ENCODE data around the gene ATG2B.
A peak's percentile ranks its signal among the peaks of the same experiment; 100 is the strongest.
"Not testable (repeated sequence)": the region's sequence is repeated elsewhere in the genome, so short reads cannot be mapped to it uniquely, and the experiment has no call there.

Gene ATG2B

DNA sequence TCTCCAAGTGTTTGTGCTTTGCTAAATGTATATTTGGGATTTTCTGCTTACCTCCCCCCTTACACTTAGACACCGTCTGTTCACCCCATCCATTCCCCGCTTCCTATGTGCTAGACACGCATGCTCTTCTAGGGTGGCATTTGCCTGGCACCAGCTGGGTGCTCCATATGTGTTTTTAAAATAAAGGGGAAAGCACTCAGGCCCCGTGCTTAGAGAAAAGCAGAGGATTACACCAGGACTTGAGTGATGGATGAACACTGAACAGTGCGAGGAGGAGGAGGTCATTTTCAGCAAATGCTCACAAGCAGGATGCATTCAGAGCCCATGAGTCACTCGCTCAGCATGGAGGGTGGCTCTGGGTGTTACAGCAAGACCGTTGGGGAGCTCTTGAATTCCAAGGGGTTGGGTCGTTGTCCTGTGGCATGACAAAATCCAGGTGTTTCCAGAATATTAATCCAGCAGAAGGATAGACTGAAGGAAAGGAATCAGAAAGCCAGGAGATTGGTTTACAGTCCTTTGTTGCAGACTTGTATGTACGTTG lies 110.1 kb downstream of the ATG2B start:
- DNase-seq (ENCODE audit: low read depth) = peak; percentile 73

- no peak for DNase-seq (ENCODE audit: low read depth)
Measured at GRCh38 chr14:96252323-96252998, 110.7 kb downstream of the ATG2B start.

DNA sequence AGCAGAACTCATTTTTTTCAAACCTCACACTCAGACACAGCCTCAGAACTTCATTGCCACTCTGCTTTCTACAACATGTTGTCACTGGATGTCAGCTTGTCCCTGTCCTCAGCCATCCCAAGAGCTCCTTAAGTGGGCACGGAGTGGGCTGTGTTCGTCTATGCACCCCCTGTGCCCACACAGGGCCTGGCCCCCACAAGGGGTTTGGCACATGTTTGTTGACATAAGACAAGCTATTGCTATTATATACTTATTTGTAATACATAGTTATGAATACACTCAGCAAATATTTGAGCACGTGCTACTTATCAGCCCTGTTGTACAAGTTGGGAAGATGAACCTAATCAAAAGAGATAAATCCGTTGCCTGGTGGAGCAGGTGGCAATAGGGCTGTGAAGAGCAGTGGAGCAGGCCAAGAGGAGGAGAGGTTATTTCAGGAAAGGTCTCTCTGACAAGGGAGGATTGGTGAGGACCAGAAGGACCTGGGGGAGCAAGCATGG lies 111.4 kb downstream of the ATG2B start:
- DNase-seq (ENCODE audit: low read depth) = no peak

DNA sequence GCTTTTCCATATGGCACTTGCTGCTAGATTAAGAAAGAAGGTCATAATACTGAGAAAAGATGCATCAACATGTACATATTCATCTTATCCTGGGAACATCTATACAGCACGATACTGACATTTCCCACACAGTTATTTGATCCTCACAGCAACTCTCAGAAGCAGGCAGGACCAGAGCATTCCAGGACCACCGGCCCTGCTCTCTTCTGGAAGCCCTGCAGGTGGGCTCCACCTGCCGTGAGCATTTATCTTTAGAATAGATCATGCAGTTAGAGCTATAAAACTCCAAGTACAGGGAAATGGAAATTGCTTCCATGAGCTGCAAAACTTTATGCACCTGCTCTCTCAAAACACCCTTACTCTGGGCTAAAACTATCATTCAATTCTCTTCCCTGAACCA lies 112.7 kb downstream of the ATG2B start:
- no peak for DNase-seq (ENCODE audit: low read depth)

DNA sequence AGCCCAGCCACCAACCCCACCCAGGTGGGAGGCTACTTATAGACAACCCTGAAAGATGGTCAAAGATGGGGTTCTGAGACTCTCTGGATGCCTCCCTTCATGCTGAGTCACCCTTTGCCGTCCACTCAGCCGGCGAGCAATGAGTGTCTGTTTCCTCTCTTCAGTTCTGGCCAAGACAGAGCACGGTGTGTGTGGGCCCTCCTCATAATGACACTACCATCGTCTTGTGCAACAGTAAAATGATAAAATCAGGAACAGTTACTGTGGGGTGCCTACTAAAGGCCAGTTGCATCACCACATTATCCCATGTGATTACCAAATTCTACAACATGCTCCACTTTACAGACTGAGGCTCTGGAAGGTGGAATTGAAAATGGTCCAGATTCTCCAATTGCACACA lies 114.1 kb downstream of the ATG2B start:
- peak; percentile 77 for DNase-seq (ENCODE audit: low read depth)

GRCh38 chr14:96247031-96247430 lies 116.1 kb downstream of the ATG2B start:
- DNase-seq (ENCODE audit: low read depth) = no peak

- DNase-seq (ENCODE audit: low read depth) = peak; percentile 97
Measured at GRCh38 chr14:96246539-96246847, 116.6 kb downstream of the ATG2B start.

DNA sequence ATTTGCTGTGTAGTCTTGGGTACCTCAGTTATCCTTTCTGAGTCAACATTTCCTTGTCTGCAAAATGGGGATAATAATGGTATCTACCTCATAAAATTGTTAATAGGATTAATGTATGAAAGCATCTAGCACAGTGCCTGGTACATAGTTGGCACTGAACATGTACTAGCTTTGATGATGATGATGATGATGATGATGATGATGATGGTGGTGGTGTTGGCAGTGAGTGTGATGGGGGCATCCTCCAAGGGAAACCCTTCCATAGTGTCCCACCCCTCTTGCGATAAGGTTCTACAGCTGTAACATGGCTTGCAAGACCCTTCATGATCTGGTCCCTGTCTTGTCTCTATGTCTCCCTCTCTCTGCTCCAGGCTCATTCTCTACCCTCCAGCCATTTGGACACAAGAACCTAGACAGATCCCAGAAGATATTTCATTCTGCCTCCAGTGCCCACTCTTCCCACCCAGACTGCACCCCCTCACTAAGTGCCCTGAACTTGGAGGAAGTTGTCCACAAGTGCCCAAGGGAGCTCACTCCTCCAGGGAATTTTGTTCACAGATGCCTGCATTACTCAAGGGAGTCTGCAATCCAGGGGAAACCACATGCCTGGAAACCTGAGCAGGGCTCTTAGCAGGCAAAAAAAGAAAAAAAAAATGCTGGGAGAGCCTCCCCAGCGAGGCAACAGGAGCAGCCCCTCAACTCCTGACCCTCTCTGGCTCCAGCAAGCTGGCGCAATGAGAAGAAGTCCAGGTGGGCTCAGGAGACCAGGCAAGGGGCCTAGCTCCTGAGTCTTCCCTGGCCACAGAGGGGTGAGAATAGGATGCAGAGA lies 117.2 kb downstream of the ATG2B start:
- no peak for DNase-seq (ENCODE audit: low read depth)

DNA sequence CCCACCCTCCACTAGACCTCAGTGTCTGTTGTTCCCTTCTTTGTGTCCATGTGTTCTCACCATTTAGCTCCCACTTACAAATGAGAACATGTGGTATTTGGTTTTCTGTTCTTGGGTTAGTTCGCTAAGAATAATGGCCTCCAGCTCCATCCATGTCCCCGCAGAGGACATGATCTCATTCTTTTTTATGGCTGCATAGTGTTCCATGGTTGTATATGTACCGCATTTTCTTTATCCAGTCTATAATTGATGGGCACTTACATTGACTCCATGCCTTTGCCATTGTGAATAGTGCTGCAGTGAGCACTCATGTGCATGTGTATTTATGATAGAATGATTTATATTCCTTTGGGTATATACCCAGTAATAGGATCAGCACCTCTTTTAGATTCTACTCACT lies 118.1 kb downstream of the ATG2B start:
- not testable (repeated sequence) for DNase-seq (ENCODE audit: low read depth)

DNA sequence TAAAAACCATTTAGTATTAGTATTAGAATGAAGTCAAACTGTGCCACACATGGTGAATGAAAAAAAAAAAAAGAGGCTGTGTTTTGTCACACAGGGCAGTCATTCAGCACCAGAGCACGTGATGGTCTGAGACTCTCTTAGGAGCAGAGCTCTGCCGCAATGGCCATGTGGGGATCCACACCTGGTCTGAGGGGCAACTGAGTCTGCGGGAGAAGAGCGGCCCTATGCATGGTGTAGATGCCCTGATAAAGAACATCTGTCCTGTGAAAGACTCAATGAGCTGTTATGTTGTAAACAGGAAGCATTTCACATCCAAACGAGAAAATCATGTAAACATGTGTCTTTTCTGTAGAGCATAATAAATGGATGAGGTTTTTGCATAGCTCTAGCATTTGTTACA lies 119.4 kb downstream of the ATG2B start:
- DNase-seq (ENCODE audit: low read depth) = no peak

DNA sequence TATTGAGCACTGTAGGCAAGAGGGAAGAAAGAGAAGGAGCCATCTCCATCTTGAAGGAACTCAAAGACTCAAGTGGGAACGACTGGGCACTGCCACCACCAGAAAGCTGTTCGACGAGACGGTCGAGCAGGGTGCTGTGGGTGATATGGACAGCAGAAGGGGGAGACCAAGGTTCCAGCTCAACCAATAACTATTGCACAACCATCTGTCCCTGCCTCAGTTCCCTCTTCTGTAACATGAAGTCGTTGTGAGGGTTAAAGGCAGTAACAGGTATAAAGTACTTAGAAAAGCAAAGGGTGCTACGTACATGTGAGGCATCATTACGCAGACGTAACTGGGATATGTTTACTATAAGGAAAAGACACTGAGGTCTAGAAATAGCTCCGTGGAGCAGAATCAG lies 121.0 kb downstream of the ATG2B start:
- no peak for DNase-seq (ENCODE audit: low read depth)

- DNase-seq (ENCODE audit: low read depth) = no peak
Measured at GRCh38 chr14:96240641-96241040, 122.5 kb downstream of the ATG2B start.

DNA sequence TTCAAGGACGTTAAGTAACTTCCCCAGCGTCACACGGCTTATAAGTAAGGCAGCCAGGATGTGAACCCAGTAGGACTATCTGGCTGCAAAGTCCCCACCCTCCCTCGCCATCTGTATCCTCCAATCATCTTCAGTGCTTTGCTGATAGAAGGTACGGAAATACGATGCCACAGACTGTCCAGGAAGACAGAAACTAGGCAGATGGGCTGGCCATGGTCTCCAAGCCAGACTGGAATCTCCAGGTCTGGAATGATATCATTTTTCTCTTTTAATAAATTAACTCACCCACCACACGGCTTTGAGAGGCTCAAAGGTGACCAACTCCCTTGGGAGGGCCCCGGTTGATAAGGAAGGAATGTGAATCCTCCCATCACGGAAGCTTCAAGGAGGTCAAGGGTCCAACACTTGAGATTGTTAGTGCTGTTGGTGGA lies 123.4 kb downstream of the ATG2B start:
- DNase-seq (ENCODE audit: low read depth) = no peak

GRCh38 chr14:96238676-96239265 lies 124.4 kb downstream of the ATG2B start:
- DNase-seq (ENCODE audit: low read depth) = no peak

DNA sequence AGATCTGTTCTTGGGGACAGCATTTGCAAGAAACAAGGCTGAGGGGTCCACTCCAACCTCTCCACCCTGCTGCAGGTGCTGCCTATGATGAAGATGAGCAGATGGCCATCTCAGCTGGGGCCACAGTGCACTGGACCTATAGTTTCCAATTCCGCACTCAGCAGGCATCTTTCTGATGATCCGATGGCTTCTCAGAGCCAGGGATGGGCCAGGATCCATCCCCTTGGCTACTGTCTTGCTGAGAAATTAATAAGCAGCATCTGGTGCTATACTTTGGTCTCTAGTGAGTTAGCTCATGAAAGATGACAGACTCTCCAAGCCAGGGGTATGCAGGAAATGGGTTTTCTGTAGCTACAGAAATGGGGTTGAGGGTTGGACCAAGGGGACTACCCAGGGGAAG lies 125.5 kb downstream of the ATG2B start:
- DNase-seq (ENCODE audit: low read depth) = no peak

DNA sequence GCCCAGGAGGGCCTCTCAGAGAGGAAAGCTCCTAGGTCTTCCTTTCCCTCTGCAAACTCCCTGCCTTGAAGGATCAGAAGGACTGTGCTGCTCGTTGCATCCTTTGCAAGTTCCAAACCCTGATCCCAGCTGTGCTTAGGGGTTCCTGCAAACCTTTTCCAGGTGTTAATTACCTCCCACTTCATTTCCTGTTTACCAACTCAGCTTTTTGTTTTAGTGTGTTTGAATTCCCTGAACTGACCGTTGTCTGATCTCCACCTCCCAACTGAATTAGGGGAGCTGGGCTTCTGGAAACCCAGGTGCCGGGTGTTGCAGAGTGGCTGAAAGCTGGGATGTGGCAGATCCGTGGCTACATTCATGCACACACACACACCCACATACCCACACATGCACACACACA lies 127.7 kb downstream of the ATG2B start:
- no peak for DNase-seq (ENCODE audit: low read depth)

DNA sequence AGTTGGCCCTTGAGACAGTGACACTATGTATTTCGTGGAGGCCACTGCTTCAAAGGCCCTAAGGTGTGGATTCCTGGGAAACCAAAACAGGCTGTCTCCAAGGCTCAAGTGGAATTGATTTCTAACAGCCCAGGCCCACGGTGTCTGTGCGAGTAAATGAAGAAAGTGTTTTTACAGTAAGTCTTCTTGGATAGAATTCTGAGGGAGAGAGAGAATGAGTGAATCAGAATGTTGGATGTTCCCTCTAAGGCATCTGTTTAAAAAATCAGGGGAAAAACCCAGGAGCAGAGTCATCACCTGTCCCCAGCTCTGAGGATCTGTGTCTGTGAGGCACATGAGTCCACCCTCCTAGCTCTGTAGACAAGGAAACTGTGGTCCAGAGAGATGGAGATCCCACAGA lies 129.5 kb downstream of the ATG2B start:
- no peak for DNase-seq (ENCODE audit: low read depth)

DNA sequence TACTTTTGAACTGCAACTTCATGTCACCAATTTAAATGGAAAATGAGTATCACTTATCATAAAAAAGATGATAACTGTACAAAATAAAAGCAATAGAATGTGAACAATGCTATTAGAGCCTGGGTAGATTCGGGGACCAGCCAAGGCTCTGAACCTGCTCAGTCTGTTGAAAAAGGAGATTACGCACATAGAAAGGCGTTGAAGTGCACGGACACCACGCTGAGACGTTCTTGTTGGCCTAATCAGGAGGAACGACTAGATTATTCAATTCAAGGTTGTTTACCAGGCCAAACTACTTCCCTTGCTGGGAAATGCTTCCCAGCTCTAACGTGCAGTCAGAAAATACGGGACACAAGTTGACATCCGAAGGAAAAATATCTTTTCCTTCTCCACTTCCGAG lies 130.6 kb downstream of the ATG2B start:
- no peak for DNase-seq (ENCODE audit: low read depth)

- DNase-seq (ENCODE audit: low read depth) = no peak
Measured at GRCh38 chr14:96231526-96232130, 131.5 kb downstream of the ATG2B start.

DNA sequence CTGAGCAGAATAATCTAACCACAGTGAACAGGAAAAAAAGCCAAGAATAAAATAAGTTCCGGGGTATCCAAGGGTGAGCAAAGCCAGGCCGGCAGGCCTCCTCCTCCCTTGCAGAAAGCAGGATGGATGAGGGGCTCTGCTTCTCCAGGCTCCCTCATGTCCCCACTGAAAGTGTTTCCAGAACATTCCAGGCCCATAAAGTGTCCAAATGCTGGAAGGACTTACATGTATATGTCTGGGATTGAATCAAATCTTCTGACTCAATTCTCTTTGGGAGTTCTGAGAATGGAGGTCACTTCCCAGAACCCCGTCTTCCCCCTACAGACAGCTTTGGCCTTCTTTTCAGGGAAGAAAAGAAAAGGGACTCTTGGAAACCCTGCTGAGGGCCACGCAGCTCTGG lies 132.1 kb downstream of the ATG2B start:
- no peak for DNase-seq (ENCODE audit: low read depth)

DNA sequence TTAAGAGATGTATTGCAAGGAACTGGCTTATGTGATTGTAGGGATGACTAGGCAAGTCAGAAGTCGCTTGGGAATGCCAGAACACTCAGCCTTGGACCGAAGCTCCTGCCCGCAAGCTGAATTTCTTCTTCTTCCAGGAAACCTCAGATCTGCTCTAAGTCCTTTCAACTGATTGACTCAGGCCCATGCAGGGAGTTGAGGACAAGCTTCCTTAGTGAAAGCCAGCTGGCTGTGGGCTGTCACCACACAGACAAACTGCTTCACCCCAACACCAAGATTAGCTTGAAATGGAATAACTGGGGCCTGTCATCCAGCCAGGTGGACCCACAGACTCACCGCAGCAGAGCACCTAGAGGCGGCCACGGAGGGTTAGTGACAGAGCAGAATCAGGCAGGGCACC lies 133.8 kb downstream of the ATG2B start:
- DNase-seq (ENCODE audit: low read depth) = no peak

All from HS-5 (cell line).